Ascending aorta (tissue), 2 donors: Measurements from ENCODE around the gene HERC3. TPM values are rescaled to one million over a fixed set of nuclear protein-coding genes. Genes with fewer than 3 reads are reported as not detected.
A peak's percentile ranks its signal among the peaks of the same experiment; 100 is the strongest.

ENCODE experiments used
- DNase-seq, 2 donors: peaks; one replicate each; pipeline ENCODE4 v3.0.0-alpha.2; 2019; ENCODE audit warnings: low spot score in 2 of 2
- H3K27ac ChIP-seq, 2 donors: fragments of 200-600 bp; sonication (generic); one replicate each; pipeline ENCODE4 v1.5.1; 2016 to 2017; ENCODE audit warnings: mild to moderate bottlenecking in 1 of 2
- H3K27me3 ChIP-seq: fragments of 200-600 bp; sonication (generic); one replicate; pipeline ENCODE4 v1.5.1; 2017
- H3K36me3 ChIP-seq, 2 donors: fragments of 200-600 bp; sonication (generic); one replicate each; pipeline ENCODE4 v1.5.1; 2016
- H3K4me1 ChIP-seq, 2 donors: fragments of 200-600 bp; sonication (generic); one replicate each; pipeline ENCODE4 v1.5.1; 2016 to 2017; ENCODE audit warnings: mild to moderate bottlenecking in 1 of 2
- H3K4me3 ChIP-seq, 2 donors: fragments of 200-600 bp; sonication (generic); one replicate each; pipeline ENCODE4 v1.5.1; 2016 to 2017; ENCODE audit warnings: mild to moderate bottlenecking in 1 of 2
- H3K9me3 ChIP-seq, 2 donors: fragments of 200-600 bp; sonication (generic); one replicate each; pipeline ENCODE4 v1.5.1; 2016
- intact Hi-C: fragments of 100-400 bp; cut with DNase I; formaldehyde crosslinking; loops from one replicate; pipeline ENCODE4 v1.15.1; 2023
- total RNA-seq: library from RNA; depleted of rRNA; stranded (reverse); fragments of >200 nt; gene quantifications from one replicate; pipeline ENCODE4 v1.1.0, GENCODE V29; 2016
- TF ChIP-seq, protein P1 (sequence below), 3 experiments: fragments of 200-600 bp in 2 of 3; fragments of 450-650 bp in 1 of 3; sonication (generic) in 2 of 3; IDR thresholded peaks; one replicate each; pipeline ENCODE4 v1.5.1; 2016 to 2019; ENCODE audit warnings: antibody characterized with exemption in 3 of 3, mild to moderate bottlenecking in 1 of 3, moderate library complexity in 1 of 3

Gene HERC3
- total RNA-seq, 1 donor from 2014 or later = 16.2 TPM

GRCh38 chr4:88659890-88660208 lies 67.6 kb downstream of the HERC3 start:
- TF ChIP-seq, protein P1, sequence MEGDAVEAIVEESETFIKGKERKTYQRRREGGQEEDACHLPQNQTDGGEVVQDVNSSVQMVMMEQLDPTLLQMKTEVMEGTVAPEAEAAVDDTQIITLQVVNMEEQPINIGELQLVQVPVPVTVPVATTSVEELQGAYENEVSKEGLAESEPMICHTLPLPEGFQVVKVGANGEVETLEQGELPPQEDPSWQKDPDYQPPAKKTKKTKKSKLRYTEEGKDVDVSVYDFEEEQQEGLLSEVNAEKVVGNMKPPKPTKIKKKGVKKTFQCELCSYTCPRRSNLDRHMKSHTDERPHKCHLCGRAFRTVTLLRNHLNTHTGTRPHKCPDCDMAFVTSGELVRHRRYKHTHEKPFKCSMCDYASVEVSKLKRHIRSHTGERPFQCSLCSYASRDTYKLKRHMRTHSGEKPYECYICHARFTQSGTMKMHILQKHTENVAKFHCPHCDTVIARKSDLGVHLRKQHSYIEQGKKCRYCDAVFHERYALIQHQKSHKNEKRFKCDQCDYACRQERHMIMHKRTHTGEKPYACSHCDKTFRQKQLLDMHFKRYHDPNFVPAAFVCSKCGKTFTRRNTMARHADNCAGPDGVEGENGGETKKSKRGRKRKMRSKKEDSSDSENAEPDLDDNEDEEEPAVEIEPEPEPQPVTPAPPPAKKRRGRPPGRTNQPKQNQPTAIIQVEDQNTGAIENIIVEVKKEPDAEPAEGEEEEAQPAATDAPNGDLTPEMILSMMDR (IDR thresholded peaks at IDR 0.05) = no peak
- Histone ChIP-seq H3K27ac (no peak overlapping the region), H3K27me3 (no peaks in the 10 kb centered on the region), H3K36me3 (peaks cover 0 to 19% of the 10 kb centered on the region in 2 donors), H3K4me1 (peaks cover 0 to 14% of the 10 kb centered on the region in 2 donors), H3K4me3 (no peak overlapping the region), H3K9me3 (no peaks in the 10 kb centered on the region)
- intact Hi-C loops = loop anchor here (1.0 kb wide), 2 partner anchors 68 to 132 kb away; partner anchors contain the start of gene HERC3
- DNase-seq = no peak

DNA sequence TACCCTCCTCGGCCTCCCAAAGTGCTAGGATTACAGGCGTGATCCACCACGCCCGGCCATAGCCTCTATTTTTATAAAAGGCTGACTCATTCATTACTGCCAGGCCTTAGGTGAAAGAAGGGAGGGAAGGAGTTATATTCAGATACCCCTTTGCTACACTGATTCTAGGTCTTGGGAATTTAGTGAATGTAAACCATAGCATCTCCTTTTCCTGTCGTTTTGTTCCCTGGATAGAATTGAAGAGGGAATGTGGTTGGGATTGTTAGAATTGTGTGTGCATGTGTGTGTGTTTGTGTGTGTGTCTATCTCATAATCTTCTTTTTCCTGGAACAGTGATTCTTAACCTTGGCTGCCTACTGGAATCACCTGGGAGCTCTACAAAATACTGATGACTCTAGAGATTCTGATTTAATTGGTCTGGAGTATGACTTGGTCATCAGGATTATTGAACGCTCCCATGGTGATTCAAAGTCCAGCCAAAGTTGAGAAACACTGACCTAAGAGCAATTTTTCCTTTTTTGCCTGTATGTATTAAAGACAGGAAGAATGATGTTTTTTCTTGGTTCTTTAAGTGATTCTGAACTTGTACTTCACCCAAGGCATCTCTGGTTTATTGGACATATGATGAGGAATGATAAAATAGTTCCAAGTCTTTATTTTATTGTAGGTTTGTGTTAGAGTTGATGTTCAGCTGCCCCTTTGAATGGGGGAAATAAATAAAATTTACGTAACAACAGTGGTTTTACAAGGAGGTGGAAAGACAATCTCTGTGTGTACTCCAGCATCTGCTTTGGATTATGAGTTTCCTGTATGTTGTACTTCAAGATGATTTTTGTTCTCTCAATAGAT lies 68.4 kb downstream of the HERC3 start:
- H3K9me3 ChIP-seq = no peaks in the 10 kb centered on the region
- TF ChIP-seq, protein P1 (IDR thresholded peaks at IDR 0.05) = no peak
- no peak overlapping the region for H3K4me3 ChIP-seq
- intact Hi-C loops = no loop called here
- H3K27me3 ChIP-seq = no peaks in the 10 kb centered on the region
- H3K36me3 ChIP-seq = peaks cover 0 to 11% of the 10 kb centered on the region in 2 donors
- H3K27ac ChIP-seq = no peak overlapping the region
- no peak for DNase-seq
- H3K4me1 ChIP-seq = peaks cover 0 to 14% of the 10 kb centered on the region in 2 donors

DNA sequence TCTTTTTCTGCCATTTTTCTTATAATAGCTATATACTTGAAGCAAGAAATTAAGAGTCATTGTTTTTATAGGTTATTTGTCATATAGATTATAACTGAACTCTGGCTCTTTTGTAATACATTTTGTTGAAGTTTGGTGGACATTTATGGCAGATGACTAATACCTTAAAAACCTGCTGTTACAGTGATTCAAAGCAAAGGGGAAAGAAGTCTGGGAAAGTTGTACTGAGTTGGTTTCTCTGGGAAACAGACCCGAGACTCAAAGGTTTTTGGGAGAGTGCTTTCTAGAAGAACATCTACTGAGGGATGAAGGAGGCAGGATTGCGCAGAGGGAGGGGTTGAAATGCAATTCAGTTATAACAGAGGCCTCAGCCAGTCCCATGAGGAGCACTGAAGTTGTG lies 69.5 kb downstream of the HERC3 start:
- H3K9me3 ChIP-seq = no peaks in the 10 kb centered on the region
- H3K36me3 ChIP-seq = peaks cover 0 to 3% of the 10 kb centered on the region in 2 donors
- peak overlapping the region in 1 of 2 donors; percentile 10 for H3K27ac ChIP-seq
- H3K4me3 ChIP-seq = no peak overlapping the region
- intact Hi-C loops = no loop called here
- TF ChIP-seq, protein P1 (IDR thresholded peaks at IDR 0.05) = no peak
- H3K4me1 ChIP-seq = peaks cover 0 to 14% of the 10 kb centered on the region in 2 donors
- no peak for DNase-seq
- H3K27me3 ChIP-seq = no peaks in the 10 kb centered on the region

GRCh38 chr4:88672987-88673386 lies 80.7 kb downstream of the HERC3 start:
- DNase-seq = no peak
- no peaks in the 10 kb centered on the region for H3K27me3 ChIP-seq
- no peaks in the 10 kb centered on the region for H3K4me1 ChIP-seq
- intact Hi-C loops = loop anchor here (10.0 kb wide), 1 partner anchor 352 kb away; no protein-coding TSS in a partner anchor
- TF ChIP-seq, protein P1 (IDR thresholded peaks at IDR 0.05) = peak in 2 of 3 experiments; percentile 40 to 50
- no peaks in the 10 kb centered on the region for H3K9me3 ChIP-seq
- H3K4me3 ChIP-seq = no peak overlapping the region
- peaks cover 18 to 24% of the 10 kb centered on the region in 2 donors for H3K36me3 ChIP-seq
- H3K27ac ChIP-seq = no peak overlapping the region

GRCh38 chr4:88673886-88674285 lies 81.6 kb downstream of the HERC3 start:
- no peaks in the 10 kb centered on the region for H3K27me3 ChIP-seq
- intact Hi-C loops = loop anchor here (10.0 kb wide), 1 partner anchor 351 kb away; no protein-coding TSS in a partner anchor
- no peaks in the 10 kb centered on the region for H3K9me3 ChIP-seq
- TF ChIP-seq, protein P1 (IDR thresholded peaks at IDR 0.05) = no peak
- peaks cover 25 to 33% of the 10 kb centered on the region in 2 donors for H3K36me3 ChIP-seq
- no peak overlapping the region for H3K4me3 ChIP-seq
- DNase-seq = no peak
- H3K27ac ChIP-seq = no peak overlapping the region
- H3K4me1 ChIP-seq = no peaks in the 10 kb centered on the region
